ENCODE measurements around the gene APOM.

DNA sequence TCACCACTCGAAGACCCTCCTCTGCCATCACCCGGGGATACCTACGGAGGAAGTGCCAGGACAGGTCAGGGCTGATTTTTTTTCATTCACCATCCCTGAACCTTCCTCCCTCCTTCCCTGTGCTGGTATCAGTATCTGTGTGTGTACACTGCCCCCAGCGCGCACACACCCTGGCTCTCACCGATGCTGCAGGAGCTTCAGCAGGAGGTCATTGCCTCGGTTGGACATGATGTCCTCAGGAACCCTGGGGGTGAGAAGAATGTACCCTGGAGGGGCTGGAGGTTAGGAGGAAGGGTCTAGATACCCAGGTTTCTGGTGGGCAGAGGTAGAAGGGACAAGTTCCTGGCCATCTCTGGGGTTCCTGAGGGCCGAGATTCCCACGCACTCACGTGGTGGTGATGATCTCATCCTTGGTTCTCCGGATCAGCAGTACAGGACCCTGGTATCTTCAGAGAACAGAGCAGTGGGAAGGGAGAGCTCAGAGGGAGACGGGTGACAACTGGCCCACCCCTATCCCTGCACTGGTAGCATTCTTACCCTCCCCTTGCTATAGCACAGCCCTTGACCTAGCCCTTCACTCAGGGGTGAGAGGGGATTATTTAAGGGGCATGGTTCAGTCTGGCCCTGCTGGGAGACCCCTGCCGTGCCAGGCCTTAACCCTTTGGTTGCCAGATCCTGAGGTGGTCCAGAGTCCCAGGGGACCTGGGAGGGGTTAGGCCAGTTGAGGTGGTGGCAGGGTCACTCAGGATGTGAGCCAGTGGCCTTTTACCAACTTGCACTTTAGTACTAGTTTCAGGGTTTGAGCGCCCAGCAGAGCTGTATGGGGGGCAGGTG is 32.4 kb downstream of the APOM start:
- TF ChIP-seq, protein P1, sequence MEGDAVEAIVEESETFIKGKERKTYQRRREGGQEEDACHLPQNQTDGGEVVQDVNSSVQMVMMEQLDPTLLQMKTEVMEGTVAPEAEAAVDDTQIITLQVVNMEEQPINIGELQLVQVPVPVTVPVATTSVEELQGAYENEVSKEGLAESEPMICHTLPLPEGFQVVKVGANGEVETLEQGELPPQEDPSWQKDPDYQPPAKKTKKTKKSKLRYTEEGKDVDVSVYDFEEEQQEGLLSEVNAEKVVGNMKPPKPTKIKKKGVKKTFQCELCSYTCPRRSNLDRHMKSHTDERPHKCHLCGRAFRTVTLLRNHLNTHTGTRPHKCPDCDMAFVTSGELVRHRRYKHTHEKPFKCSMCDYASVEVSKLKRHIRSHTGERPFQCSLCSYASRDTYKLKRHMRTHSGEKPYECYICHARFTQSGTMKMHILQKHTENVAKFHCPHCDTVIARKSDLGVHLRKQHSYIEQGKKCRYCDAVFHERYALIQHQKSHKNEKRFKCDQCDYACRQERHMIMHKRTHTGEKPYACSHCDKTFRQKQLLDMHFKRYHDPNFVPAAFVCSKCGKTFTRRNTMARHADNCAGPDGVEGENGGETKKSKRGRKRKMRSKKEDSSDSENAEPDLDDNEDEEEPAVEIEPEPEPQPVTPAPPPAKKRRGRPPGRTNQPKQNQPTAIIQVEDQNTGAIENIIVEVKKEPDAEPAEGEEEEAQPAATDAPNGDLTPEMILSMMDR (IDR thresholded peaks at IDR 0.05) = no peak
- TF ChIP-seq EZH2phosphoT487 (IDR thresholded peaks at IDR 0.05) = no peak
- no peak for TF ChIP-seq EZH2 (IDR thresholded peaks at IDR 0.05)
